Activated CD8-positive, alpha-beta memory T cell treated with anti-CD3 and anti-CD28 coated beads, Interleukin-2, amount 50 U/mL, for 4 hours (primary cell): ENCODE measurements around the gene STAM2.
"Not testable (repeated sequence)": the region's sequence is repeated elsewhere in the genome, so short reads cannot be mapped to it uniquely, and the experiment has no call there.

Experiments used
- DNase-seq: peaks from one replicate; pipeline ENCODE4 v3.0.0-alpha.2; 2020

Gene STAM2

DNA sequence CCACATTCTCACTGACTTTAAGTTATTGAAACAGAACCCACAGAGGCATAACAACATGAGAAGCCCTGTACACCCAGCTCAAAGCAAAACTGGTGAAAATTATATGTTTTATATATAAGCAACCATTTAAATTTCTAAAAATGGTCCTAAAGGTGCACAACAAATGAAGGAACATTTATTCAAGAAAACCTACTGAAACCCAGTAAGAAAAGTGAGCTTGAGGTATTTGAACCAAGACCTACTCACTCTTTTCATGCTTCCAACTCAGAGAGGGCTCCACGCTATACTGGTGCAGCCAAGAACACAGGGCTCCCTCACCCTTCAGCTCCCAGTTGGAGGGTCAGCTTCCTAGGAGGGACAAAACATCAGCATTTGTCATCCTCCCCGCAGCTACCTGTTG, 74.6 kb downstream of the STAM2 start:
- no peak for DNase-seq

DNA sequence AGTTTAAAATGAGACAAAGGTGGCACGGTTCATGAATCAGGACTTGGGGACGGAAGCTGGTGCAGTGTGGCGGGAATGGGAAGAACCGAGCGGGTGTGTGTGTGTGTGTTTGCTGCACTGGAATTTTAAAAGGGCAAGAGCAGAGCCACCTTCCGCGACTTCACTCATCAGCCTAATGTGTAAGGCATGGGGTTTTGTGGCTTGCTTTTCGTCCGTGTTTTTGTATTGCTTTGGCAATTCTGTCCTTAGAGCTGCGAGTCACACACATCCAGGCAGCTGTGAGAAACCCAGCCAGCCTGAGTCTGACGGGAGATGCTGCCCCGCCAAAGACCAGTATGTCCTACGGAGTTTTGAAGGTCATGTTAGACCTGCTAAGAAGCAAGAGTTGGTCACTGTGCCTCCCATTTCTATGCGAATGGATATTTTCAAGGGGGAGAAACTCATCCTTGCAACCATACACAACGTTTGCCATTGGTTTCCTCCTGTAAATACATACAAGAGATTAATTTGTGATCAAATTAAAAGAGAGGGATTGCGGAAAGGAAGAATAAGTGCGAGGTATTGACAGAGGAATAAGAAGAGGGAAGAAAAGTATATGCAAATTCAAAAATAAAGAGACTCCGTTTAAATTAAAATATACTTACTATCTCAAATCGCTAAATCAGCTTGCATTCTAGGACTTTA, 76.1 kb downstream of the STAM2 start:
- no peak for DNase-seq

DNA sequence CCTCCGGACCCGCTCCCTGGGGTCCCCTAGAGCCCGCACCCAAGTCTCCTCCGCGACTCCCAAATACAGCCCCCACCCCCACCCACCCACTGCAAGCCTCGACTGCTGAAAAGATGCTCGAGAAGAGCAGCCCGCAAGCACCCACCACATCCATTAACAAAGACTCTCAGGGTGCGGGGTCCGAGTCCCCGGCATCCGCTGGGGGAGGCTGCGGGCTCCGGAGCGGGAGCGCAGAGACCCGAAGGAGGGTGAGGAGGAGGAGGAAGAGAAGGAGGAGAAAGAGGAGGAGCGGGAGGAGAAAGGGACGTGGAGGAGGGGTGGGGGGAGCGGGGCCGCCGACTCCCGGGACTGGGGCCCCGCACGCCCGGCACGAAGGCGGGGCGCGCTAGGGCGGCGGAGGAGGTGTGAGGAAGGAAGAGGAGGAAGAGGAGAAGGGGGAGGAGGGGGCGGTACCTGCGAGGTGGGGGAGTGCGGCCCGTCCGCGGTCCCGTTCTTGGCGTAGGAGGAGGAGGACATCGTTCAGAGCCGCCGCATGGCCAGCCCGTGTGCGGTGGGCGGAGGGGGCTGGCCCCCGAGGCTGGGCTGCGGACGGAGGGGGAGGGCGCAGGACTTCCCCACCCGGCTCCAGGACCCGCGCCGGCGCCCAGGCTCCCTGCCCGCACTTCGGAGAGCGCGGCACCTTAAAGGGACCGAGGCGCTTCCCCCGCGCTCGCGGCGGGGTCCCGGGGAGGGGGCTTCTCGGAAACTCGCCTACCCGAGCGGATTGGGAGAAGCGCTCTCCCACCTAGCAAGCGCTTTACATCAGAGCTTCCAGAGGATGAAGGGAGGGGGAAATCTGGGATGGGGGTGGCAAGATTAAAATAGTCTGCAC, 76.8 kb downstream of the STAM2 start, which contains the start of gene CACNB4:
Gene CACNB4, minus strand, starts transcription at position 549 of the 871 bp plus-strand sequence.
- no peak for DNase-seq

DNA sequence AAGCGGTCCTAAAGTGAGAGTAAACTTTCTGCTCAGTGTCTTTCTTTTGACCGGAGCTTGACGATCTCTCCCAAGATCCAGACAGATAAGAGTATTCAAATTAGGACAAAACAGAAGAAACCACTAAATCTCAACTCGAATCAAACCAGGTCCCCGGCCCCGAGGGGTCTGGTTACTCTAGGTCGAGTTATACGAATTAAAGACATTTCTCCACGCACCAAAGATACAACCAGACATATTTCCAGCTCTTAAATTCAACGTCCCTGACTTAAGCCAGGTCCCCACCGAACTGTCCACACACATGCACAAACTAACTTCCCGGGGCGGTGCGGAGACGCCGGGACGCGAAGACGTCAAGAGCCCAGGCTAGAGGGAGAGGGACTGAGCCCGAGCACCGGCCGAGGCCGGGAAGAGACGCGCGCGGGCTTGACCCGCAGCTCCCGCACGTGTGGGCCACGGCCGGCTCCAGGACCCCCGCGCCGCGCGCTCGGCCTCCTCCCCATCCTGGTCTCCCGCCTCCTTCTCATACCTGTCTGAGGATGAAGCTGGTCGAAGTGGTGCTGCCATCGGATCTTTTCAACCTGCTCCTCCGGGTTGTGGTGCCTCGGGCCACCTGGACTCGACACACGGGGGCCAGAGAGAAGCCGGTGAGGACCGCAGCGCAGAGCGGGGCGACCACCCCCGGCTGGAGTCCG, 77.6 kb downstream of the STAM2 start:
- no peak for DNase-seq

DNA sequence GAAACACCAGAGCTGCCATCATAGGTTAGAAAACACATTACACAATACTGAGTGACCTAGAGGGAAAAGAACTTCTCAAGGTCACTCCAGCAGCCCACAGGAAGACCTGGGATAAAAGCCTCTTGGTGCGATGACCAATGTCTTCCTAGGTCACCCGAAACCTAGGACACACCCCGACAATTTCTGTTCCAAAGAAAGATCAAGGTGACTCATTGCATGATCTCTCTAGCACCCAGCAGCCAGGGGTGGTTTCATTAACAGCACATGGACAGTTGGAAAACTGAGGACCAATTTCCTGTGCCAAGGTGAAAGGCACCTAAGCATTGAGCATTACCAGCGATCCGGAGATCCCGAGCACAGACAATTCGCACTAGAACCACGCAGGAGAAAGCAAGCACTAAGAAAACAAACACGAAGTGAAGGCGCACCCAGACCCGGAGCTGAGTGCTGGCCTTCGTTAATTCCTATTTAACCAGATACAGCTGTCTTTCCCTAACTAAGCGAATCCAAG, 78.2 kb downstream of the STAM2 start:
- no peak for DNase-seq

DNA sequence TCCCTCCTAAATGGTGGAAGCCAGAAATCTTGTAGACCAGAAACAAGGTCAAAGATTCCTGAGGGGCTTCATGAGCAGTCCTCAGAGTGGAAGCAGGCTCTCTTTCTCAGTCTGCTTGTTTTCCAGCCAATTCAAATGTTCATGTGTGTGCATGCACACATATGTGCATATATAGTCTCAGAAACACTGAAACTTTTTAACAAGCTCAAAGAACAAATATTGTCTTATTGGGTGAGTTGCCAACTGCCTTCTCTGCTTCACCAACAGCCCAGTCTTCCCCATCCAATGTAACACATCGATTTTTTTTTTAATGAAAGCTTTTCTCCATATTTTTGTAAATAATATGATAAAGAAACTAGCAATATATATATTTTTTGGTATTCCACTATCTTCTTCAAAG, 80.4 kb downstream of the STAM2 start:
- DNase-seq, result no peak

DNA sequence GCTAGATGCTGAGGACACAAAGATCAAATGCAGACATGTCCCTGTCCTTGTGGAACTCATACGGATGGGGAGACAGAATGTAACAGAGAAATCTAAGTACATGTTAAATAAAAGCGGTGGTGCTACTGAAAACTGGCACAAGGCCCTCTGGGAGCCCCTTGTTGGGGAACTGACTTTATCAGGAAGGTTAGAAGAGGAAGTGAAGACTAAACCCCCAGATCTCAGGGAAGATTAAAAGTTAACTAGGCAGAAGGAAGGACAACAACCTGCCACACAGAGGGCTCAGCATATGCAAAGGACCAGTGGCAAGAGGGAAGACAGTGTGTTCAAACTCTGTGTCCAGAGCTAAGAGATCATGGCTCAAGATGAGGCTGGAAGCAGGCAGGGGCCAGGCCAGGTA, 81.5 kb downstream of the STAM2 start:
- DNase-seq, result no peak

DNA sequence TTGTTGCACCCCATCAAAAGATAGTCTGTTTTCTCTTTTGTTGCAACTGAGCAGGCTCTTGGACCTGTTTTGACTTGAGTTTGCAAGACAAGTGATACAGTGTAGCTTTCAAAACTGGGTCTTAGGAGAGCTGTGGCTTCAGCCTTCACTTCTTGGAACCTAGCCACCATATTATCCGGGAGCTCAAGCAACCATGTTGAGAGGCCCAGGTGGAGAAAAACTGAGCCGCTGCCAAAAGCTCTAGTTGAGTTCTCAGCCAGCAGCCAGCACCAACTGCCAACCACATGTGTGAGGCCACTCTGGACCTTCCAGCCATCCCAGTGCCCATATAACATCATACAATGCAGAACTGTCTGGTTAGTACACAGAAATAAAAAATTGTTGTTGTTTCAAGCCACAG, 82.1 kb downstream of the STAM2 start:
- no peak for DNase-seq

DNA sequence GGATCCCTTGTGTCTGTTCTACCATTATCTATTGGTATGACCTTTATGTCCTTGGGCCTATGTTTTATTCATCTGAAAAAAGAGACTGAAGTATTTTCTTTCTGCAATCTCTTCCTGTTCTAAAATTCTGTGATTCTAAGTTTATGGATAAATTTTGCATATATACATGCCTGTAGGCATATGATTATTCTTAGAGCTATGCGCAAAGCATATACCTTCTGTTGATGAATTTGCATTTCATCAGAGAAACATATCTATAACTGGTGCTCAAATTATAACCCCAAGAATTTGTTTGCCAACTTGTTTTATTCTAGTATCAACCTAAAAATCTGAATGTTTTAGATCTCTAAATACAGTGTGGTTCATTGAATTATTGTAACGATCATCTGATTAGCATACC, 83.5 kb downstream of the STAM2 start:
- no peak for DNase-seq

DNA sequence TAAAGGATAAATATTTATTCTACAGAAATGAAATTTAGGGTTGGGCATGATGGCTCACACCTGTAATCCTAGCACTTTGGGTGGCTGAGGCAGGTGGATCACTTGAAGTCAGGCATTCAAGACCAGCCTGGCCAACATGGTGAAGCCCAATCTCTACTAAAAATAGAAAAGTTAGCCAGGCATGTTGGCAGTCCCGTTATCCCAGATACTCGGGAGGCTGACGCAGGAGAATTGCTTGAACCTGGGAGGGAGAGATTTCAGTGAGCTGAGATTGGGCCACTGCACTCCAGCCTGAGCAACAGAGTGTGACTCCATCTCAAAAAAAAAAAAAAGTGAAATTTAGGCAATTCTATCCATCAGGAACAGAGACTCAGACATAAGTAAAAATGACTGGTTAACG, 84.8 kb downstream of the STAM2 start:
- not testable (repeated sequence) for DNase-seq

DNA sequence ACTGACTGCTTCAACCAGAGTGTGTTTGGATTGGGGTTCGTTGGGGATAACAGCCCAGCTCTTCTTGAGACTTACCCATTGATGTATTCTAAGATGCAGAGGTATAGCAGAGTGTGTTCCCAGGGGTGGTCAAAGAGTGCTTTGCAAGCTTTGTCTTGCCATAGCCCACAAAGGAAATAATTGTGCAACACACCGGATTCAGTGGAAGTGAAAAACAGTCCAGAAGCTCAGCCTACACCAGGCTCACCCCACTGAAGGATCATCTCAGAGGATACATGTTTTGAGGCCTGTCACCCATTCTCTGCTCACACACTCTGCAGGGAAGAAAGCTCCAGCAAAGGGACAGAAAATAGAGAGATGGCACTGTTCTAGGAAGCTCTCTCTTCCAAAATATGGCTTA, 86.3 kb downstream of the STAM2 start:
- no peak for DNase-seq

DNA sequence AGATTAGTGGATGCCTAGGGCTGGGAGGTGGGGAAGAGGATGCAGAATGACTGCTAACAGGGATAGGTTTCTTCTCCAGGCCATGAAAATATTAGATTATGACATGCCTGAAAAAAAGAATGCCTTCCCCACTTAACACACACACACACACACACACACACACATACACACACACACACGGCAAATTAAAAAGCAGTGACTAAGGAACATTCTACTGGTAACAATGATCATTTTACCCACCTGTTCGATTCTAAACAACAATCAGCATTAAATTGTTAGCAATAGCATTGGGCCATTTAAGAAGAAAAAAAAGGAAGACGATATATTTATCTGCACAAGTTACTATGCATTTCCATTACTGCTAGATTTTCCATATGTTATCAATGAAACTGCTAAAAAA, 87.6 kb downstream of the STAM2 start:
- no peak for DNase-seq

DNA sequence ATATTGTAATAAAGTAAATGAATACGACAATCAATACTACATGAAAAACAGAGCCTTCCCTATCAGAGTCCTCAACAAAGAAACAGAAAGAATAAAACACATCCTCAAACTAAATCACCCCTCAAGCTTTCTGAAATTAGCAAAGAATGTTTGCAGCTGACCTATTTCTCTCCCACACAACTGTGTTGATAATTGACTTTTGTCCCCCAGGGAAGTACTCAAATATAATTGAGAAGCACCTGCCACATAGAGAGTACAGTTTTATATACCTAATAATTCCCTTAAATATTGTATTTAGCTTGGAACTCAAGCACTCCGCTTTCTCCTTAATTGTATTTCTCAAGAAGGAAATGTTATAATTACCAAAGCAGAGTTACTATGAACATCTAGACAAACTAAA, 89.3 kb downstream of the STAM2 start:
- DNase-seq, result no peak

DNA sequence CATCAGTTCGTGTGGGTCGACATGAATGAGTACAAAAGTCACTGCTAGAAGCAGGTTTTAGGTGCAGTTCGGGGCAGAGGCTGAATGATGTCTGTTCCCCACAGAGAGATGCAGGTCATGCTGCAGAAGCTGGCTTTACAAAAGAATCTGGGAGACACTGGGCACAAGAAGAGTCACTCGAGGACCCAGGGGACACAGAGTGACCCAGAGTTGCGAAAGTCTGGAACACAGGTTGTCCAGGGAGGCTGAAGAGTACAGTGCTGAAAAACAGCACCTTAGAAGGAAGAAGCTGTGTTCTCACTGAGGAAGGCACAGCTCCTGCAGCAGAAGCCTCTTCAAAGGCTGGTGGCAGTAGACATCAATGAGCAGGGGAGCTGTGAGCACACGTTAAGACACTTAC, 91.5 kb downstream of the STAM2 start:
- no peak for DNase-seq

DNA sequence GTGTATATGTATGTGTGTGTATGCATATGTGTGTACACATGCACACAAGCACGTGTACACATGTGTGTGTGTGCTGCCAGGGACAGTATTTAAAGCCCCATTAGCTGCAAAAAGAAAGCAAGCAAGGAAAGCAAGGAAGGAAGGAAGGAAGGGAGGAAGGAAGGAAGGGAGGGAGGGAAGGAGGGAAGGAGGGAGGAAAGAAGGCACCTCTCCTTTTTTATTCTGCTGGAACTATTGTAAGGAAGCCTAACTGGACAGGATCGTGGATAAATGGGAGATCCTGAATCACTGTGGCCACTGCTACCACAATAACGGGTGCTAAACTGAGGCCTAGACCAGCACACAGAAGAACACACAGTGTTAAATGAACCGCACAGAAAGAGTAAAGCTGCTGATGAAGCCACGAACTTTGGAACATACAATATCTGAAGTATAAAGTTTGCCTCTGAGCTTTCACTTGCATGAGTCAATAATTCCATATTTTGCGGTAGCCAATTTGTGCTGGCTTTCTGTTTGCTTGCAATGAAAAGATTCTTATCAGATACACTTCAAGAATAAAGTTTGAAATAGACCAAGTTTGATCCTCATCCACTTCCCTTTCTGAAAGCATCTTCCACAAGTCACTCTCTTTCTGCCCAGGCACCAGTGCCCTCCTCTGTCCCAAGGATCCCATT, 92.2 kb downstream of the STAM2 start:
- DNase-seq, result no peak

DNA sequence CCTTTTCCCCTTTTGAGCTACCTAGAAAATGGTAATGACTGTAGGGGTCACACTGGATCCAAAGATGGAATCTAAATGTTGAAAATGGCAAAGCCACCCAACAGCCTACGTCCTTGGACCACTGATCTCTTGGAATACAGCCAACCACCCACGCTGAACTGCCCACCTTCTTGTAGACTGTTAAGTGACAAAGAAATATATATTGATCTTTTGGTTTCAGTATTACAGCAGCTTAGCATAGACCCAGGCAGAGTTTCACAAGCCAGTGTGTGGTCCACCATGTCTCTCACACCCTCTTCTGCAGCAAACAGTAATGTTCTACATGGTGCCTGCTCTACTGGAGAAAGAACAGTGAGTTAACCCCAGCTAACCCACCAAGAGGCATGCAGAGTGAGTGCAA, 96.9 kb downstream of the STAM2 start:
- DNase-seq, result no peak

DNA sequence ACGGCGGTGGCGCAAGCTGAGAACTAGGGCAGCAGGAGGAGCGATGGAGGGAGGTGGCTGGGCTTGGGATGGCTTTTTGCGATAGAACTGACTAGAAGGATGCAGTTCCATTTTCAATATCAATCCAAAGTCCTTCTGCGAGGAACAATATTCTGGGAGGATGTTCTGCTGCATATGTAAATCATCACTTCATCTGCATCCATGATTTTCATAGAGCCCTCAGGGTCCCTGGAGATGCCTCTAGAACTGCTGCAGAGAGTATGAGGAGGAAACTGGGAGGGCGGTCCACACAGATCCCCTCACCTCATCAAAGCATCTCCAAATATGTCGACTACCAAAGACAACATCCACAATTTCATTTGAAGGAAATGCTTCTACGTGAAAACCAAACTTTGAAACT, 97.5 kb downstream of the STAM2 start:
- DNase-seq, result no peak

DNA sequence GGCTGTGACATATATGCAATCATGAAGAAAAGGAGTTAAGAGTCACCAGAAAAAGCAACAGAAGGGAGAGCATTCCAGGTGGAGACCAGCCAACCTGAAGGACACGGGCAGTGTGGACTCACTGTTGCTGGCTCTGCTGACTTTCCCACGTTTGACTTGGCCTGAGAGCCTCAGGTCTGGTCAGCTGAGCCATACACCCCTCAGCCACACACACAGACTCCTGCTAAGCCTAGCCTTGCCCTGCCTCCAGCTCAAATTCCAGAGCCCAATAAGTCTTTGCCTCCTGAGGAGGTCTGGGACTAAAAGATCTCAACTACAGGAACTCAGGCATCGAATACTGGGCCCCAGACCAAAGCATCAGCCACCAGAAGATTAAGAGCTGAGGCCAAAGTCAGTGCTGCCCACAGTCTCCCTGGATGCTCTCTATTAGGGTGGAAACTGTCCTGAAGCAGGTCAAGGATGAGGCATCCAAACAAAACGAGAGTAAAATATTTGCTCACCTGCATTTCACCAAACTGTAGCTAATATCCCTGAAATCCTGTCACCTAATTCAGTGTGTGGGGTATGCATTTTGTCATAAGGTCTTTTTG, 100.0 kb downstream of the STAM2 start:
- no peak for DNase-seq

DNA sequence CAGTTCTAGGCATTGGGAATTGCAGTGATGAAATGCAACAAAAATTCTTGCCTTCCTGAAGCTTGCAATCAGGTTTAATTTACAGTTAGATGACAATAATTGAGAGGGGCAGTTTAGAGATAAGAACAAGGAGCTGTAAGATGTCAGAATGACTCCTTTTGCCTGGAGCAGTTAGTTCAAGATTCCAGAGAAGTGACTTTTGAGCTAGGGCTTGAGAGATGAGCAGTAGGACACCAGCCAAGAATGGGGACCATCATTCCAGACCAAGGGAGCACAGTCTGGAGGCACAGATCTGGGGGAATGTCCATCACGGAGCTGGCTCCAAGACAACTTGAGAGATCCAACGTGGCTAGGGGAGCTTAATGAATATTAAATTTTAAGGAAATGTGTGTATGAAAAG, 103.6 kb downstream of the STAM2 start:
- no peak for DNase-seq

DNA sequence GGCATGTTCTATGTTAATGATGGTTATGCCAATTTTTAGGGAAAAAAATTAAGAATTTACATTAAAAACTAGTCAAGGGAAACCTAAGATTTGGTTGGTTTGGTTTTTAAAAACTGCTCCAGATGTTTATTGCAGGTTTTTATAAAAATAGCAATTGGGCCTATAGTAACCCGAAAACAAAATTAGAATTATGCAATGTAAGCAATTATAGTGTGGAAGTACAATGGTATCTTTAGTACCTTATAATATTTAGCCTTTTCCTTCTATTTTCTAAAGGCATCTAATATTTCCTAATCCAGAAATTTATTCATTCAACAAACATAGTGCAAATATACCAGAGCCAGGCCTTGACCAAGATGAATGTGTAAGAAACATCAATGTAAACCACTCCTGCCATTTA, 104.0 kb downstream of the STAM2 start:
- DNase-seq, result no peak

DNA sequence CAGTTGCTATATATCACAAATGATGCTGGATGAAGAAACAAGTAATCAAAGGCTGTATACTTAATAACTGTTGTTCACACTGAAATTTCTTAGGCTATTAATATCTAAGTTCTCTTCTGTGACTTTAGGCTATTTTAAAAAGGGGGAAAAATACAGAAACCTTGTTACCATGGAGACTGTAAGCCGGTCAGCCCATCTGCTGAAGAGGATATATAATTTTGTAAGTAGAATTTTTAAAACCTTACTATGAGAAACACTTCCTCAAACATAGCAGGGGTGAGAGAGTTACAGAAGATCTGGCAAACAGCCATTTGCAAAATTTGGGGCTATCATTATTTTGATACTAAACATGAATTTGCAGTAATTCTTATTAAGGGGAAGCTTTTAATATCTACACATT, 104.5 kb downstream of the STAM2 start:
- DNase-seq, result no peak

DNA sequence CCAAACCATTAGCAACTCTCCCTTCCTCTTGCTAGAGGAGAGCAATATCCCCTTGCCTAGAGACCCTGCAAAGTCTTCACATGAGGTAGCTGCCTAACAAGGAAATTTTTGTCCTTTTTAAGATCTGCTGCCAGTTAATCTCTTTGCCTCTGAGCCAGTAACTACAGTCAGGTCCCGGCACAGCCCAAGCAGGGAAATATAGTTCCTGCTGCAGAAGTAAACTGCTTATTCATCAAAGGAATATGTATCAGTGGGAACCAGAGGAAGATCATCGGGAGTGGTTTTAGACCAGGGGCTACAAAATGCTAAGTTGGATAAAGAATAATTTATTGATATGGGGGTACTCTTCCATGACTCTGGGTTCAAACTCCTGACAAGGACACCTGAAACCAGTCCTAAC, 107.3 kb downstream of the STAM2 start:
- DNase-seq, result no peak

DNA sequence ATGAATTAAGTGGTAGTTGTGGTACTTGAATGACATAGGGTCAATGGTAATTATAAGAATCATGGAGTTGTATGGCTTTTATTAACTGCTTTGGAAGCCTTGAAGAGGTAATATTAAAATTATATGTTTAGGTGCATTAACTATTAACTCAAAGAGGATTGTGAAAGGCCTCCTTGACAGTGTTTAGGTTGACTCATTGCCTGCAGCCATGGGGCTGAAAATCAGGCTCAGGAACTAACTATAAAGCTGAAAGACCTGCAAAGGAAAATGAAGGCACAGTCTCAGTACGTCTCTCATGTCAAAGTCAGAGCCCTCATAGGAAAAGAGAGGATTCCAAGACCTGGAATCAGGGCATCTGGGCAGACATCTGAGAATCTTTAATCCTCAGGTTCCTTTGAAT, 107.7 kb downstream of the STAM2 start:
- no peak for DNase-seq
